NCI-H226 (cell line): ENCODE results near the gene ADGRB3.

Experiments used
- DNase-seq: peaks from one replicate; pipeline ENCODE4 v3.0.0-alpha.2; 2015

Gene ADGRB3

GRCh38 chr6:69138893-69139494 lies 503.9 kb downstream of the ADGRB3 start:
- DNase-seq: no peak

GRCh38 chr6:69145062-69145461 lies 510.0 kb downstream of the ADGRB3 start:
- DNase-seq: no peak

GRCh38 chr6:69146385-69146784 lies 511.3 kb downstream of the ADGRB3 start:
- DNase-seq: no peak

- no peak for DNase-seq
Measured at GRCh38 chr6:69155467-69155866, 520.4 kb downstream of the ADGRB3 start.

DNA sequence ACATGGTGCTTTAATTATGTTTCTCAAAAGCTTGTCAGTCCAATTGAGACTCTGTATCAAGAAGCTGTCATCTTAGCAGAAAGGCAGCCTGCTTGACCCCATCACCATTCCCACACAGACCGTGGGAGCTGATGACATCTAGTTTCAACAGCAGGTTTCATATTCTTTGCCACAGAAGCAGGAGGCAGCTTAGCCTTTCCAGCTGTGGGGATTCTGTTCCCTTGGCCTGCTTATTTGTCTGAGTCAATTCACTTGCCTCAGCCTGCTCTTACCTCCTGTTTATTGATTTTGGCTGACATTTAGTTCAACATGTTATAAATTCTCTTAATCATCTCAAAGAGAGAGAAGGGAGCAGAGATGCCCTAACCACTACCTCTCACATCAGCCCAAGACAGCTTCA lies 527.7 kb downstream of the ADGRB3 start:
- no peak for DNase-seq

- no peak for DNase-seq
Measured at GRCh38 chr6:69164564-69165229, 529.6 kb downstream of the ADGRB3 start.

- no peak for DNase-seq
Measured at GRCh38 chr6:69179681-69180080, 544.6 kb downstream of the ADGRB3 start.

- no peak for DNase-seq
Measured at GRCh38 chr6:69180361-69181067, 545.4 kb downstream of the ADGRB3 start.

DNA sequence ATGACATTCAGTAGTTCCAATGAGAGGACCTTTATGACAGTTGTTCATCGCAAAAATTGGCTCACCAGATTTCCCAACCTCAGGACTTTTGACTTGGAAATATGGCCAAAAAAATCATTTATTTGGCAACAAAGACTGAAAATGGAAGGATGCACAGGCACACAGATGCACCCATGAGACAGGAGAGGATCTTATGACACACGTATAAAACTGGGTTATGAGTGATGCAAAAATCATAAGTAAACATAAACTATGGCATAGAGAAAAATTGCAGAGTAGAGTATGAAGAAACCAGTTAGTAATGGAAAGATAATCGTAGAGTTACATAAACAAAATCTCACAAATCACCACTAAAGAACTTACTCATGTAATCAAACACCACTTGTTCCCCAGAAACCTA lies 546.9 kb downstream of the ADGRB3 start:
- no peak for DNase-seq

DNA sequence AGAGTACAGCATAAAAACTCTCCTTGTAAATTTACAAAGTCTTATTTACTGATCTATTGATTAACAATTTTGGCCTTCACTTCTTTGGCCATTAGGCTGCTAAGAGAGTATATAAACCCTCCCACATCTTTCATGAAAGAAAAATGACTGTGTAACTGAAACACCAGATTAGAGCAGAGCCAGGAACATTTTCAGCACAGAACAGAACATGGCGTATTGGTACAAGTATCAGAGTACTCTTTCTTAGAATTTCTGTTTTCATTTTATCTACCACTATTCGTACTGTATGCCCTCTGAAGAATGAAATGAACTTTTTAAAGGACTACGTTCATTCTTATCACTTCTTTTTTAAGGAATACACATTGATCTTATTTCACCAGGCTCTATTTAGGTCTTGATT lies 550.2 kb downstream of the ADGRB3 start:
- no peak for DNase-seq

GRCh38 chr6:69202768-69203167 lies 567.7 kb downstream of the ADGRB3 start:
- DNase-seq: no peak

- no peak for DNase-seq
Measured at GRCh38 chr6:69216127-69216526, 581.0 kb downstream of the ADGRB3 start.

- DNase-seq: no peak
Measured at GRCh38 chr6:69217343-69217742, 582.3 kb downstream of the ADGRB3 start.

DNA sequence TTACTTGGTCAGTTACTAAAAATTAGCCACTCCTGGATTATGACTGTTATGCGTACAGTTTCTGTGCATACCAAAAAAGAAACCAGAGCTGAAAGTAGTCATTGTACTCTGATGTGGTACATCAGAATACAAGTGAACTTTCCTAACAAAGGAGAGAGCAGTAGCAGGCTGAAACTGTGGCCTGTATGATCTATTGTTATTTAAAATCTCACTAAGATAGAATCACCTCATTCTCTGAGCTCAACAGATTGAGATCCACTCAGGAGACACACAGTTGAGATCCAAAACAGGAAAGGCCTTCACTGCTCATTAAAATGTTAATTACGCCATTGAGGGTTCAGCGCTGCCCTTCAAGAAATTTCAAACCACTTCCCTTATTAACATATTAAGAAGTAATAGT lies 585.3 kb downstream of the ADGRB3 start:
- DNase-seq: no peak

- DNase-seq: no peak
Measured at GRCh38 chr6:69232008-69232407, 596.9 kb downstream of the ADGRB3 start.

DNA sequence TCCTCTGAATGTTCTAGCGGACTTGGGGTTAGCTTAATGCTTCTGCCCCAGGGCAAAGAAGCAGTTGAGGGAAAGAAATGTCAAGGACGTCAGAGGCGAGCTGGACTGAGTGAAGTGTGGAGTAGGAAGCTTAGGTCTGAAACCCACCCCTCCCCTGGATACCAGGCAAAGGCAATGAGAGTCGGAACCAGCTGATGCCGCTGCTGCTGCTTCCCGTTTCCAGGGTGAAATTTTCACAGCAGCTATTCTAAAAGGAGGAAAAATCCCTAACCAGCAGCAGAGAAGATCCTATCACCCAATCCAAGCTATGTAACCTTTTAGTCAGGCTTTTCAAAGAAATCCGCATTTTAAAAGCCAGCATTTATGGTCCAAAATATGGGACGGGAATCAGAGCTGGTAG lies 597.4 kb downstream of the ADGRB3 start:
- DNase-seq: no peak

DNA sequence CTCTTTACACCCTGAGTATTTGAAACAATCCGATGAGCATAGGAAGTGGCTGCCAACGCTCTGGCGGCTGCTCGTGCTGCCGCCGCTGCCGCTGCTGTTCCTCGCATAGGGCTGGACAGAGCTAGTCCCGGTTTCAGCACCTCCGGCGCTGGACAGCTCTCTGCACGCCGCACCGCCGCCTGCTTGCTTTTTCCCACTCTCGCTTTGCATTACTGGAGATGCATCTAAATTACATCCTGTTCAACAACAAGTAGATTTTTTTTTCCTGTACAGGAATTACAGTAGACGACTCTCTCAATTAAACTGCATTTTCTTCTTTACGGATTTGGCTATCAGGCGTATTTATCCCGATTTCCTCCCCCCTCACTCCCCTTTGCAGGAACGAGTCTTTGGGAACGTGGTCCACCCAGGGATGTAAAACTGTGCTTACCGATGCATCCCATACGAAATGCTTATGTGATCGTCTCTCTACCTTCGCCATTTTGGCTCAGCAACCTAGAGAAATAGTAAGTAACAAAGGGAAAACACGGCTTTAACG lies 597.9 kb downstream of the ADGRB3 start:
- DNase-seq: no peak

GRCh38 chr6:69238067-69238466 lies 603.0 kb downstream of the ADGRB3 start:
- DNase-seq: no peak

GRCh38 chr6:69246983-69247382 lies 611.9 kb downstream of the ADGRB3 start:
- DNase-seq: no peak

GRCh38 chr6:69261010-69261409 lies 625.9 kb downstream of the ADGRB3 start:
- DNase-seq: no peak

DNA sequence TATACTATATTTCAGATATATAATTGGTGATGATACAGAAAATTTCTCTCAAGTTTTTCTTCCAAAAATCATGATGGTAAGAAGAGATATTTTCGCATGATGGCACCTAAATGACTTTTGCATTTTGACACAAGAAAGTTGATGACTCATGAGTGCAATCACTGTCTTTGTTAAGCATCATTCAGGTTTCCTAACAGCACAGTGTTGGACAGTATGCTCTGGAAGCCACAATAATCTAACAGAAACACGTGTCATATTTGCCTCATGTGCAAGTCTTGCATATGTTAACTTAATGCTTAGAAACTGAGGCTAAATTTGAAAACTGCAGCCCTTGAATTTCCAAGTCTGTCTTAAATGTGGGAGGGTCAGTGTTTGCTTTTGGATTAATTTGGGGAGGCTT lies 628.2 kb downstream of the ADGRB3 start:
- no peak for DNase-seq

DNA sequence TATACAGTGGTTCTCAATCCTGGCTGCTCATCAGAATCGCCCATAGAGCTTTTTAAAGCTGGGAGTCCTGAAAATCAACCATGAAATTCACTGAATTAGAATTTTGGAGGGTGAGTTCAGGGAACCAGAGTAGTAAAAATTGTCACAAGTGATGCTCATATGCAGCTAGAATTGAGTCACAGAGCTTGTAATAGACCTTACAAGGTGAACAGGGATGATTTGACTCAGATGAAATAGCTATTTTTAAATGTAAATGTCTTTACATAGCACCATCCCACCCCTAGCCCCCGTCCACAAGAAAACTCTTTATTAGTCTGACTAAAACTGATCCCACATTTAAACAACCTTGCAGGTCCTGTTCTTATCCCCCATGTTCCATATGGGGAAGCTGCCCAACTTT lies 630.0 kb downstream of the ADGRB3 start:
- no peak for DNase-seq

DNA sequence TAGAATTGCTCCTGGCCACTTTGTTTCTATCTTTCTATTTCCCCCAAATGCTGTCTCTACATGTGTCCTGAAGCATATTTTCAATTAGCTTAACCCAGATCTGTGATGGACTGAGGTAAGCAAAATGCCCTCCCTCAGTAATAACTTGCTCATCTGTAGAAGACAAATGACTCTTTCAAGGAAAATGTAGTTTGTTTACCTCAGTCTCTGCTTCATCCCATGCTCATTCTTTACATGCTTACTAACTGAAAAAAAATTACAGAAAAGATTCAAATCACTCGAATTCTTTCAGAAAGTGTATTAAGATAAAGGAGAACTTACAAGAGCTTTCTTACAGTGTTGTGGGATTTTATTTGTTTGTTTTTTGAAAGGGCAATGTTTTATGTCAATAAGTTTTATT lies 630.6 kb downstream of the ADGRB3 start:
- no peak for DNase-seq

DNA sequence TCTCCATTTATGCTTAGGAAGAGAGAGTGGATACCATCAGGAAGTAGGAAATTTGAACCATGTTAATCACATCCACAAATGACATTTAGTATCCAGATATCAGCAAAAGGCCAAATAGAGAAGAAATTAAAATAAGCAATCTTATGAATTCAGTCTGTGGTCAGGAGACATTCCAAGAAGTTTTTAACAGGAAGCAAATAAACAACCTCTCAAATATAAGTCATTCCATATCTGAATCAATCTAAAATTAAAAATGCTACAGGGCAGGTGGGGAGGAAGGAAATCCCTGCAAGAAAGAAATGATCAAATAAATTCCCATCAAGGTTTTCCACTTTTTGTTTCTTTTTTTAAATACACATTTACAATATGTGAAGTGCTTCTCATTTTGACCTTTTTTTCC lies 641.1 kb downstream of the ADGRB3 start:
- DNase-seq: no peak
